HL-60/S4 treated with retinoic acid at 250 ng/mL for 4 days and 3 days (cell line): ENCODE results near the gene WNK3.

ENCODE experiments used
- in situ Hi-C: fragments of 300-500 bp; cut with MboI; formaldehyde crosslinking; loops from 2 replicates; pipeline ENCODE4 v1.7.0; 2022; ENCODE audit warnings: low sequenced_read_pairs

The WNK3 gene

GRCh38 chrX:54171527-54172250, 186.2 kb downstream of the WNK3 start:
- in situ Hi-C loops = no loop called here

GRCh38 chrX:54171091-54171490, 186.8 kb downstream of the WNK3 start:
- in situ Hi-C loops = no loop called here

- in situ Hi-C loops = no loop called here
Measured at GRCh38 chrX:54166915-54167314, 190.9 kb downstream of the WNK3 start.

GRCh38 chrX:54157561-54157960, 200.3 kb downstream of the WNK3 start:
- in situ Hi-C loops = no loop called here
